Choroid plexus epithelial cell (primary cell): ENCODE results near the gene CDH13.
A peak's percentile ranks its signal among the peaks of the same experiment; 100 is the strongest.

Experiments used
- DNase-seq: peaks from one replicate; pipeline ENCODE4 v3.0.0-alpha.2; 2010; ENCODE audit warnings: low read depth
- H3K4me3 ChIP-seq: 2 replicates; pipeline ENCODE4 v1.5.1; 2011; ENCODE audit warnings: low read depth, mild to moderate bottlenecking, control low read depth, low read length, moderate library complexity
- CTCF ChIP-seq: conservative IDR thresholded peaks from 2 replicates; pipeline ENCODE4 v1.5.1; 2011; ENCODE audit warnings: low read depth, mild to moderate bottlenecking, control low read depth, inconsistent platforms, low read length, moderate library complexity

Gene CDH13

GRCh38 chr16:83472776-83473501 is 846.2 kb downstream of the CDH13 start:
- no peak for TF ChIP-seq CTCF
- DNase-seq, result peak; percentile 68
- H3K4me3 ChIP-seq, result no peak overlapping the region

GRCh38 chr16:83473926-83474650 is 847.3 kb downstream of the CDH13 start:
- no peak overlapping the region for H3K4me3 ChIP-seq
- no peak for TF ChIP-seq CTCF
- peak; percentile 13 for DNase-seq

GRCh38 chr16:83475108-83475507 is 848.3 kb downstream of the CDH13 start:
- DNase-seq, result peak; percentile 9
- TF ChIP-seq CTCF, result no peak
- H3K4me3 ChIP-seq, result no peak overlapping the region

- DNase-seq, result no peak
- no peak for TF ChIP-seq CTCF
- no peak overlapping the region for H3K4me3 ChIP-seq
Observed at GRCh38 chr16:83481589-83481988, 854.8 kb downstream of the CDH13 start.

GRCh38 chr16:83482545-83483162 is 855.9 kb downstream of the CDH13 start:
- TF ChIP-seq CTCF, result no peak

GRCh38 chr16:83490073-83490472 is 863.3 kb downstream of the CDH13 start:
- TF ChIP-seq CTCF, result no peak
- no peak overlapping the region for H3K4me3 ChIP-seq
- no peak for DNase-seq

More at GRCh38 chr16:83482545-83483162, 855.9 kb downstream of the CDH13 start:
- no peak overlapping the region for H3K4me3 ChIP-seq
- no peak for DNase-seq

GRCh38 chr16:83494459-83494858 is 867.7 kb downstream of the CDH13 start:
- peak; percentile 9 for DNase-seq
- H3K4me3 ChIP-seq, result no peak overlapping the region
- no peak for TF ChIP-seq CTCF
